Stomach smooth muscle (tissue), 2 donors: ENCODE data around the gene THYN1.

Experiments
- H3K27ac ChIP-seq: one replicate; pipeline ENCODE4 v1.7.0; 2013; ENCODE audit warnings: mild to moderate bottlenecking, low read length, inconsistent platforms
- H3K27me3 ChIP-seq, 2 donors: one replicate each; pipeline ENCODE4 v1.7.0; 2013; ENCODE audit warnings: low read length in 2 of 2; ENCODE audit not compliant: insufficient read depth in 2 of 2, control insufficient read depth in 1 of 2
- H3K36me3 ChIP-seq, 2 donors: one replicate each; pipeline ENCODE4 v1.7.0; 2013; ENCODE audit warnings: low read length in 2 of 2; ENCODE audit not compliant: control insufficient read depth in 2 of 2, insufficient read depth in 2 of 2
- H3K4me1 ChIP-seq: one replicate; pipeline ENCODE4 v1.7.0; 2013; ENCODE audit warnings: low read length; ENCODE audit not compliant: control insufficient read depth, insufficient read depth
- H3K4me3 ChIP-seq, 2 donors: one replicate each; pipeline ENCODE4 v1.7.0; 2013; ENCODE audit warnings: low read length in 2 of 2
- H3K9ac ChIP-seq, 2 donors: one replicate each; pipeline ENCODE4 v1.7.0; 2013; ENCODE audit warnings: low read length in 2 of 2, mild to moderate bottlenecking in 1 of 2
- H3K9me3 ChIP-seq, 2 donors: one replicate each; pipeline ENCODE4 v1.7.0; 2013; ENCODE audit warnings: low read length in 2 of 2; ENCODE audit not compliant: control insufficient read depth in 2 of 2
- donor health status: healthy.
- donor health status: Pancreatic carcinoma.

THYN1 gene

GRCh38 chr11:134233729-134234179 is 19.4 kb downstream of the THYN1 start:
- Histone ChIP-seq H3K36me3 (peaks cover 17 to 18% of the 10 kb centered on the region in 2 donors), H3K9me3 (no peaks in the 10 kb centered on the region), H3K4me1 (peaks cover 16% of the 10 kb centered on the region), H3K9ac (no peak overlapping the region), H3K27ac (no peak overlapping the region), H3K4me3 (no peak overlapping the region), H3K27me3 (no peaks in the 10 kb centered on the region)

DNA sequence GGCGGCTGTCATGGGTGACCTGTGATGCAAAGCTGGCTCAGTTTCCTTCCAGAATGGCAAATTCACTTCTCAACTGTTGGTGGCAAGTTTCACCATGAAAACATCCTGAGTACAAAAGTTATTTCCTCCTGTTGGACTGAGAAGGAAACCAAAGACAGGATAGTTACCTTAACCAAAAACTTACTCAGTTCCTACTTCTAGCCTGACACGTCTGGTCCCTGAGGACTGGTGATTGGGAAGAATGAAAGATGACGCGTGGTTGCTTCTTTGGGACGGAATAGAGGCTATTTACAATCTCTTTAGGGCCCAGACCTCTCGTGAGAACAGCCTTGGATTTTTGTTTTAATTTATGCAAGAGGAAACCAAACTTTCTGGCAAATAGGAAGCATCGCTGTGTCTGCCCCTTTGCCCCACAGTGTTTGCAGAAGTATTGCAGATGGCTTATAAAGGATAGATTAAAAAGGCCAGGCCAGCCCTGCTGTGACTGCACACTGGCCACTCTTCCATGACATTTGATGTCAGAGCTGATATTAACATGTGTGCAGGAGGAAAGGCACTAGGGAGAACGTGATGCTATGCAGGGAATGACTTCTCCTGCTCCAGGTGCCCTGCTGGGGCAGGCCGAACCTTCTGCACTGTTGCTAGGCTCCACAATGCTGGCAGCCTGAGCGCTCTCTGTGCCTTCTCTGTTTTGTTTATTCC is 21.0 kb downstream of the THYN1 start:
- no peaks in the 10 kb centered on the region for H3K9me3 ChIP-seq
- no peak overlapping the region for H3K27ac ChIP-seq
- H3K36me3 ChIP-seq: peaks cover 11 to 18% of the 10 kb centered on the region in 2 donors
- no peak overlapping the region for H3K9ac ChIP-seq
- H3K27me3 ChIP-seq: no peaks in the 10 kb centered on the region
- H3K4me3 ChIP-seq: no peak overlapping the region
- peaks cover 16% of the 10 kb centered on the region for H3K4me1 ChIP-seq

- no peak overlapping the region for H3K4me3 ChIP-seq
- no peak overlapping the region for H3K27ac ChIP-seq
- H3K4me1 ChIP-seq: peaks cover 32% of the 10 kb centered on the region
- H3K9me3 ChIP-seq: no peaks in the 10 kb centered on the region
- H3K27me3 ChIP-seq: no peaks in the 10 kb centered on the region
- no peak overlapping the region for H3K9ac ChIP-seq
- peaks cover 6 to 12% of the 10 kb centered on the region in 2 donors for H3K36me3 ChIP-seq
These were observed 22.8 kb downstream of the THYN1 start for GRCh38 chr11:134230339-134230738.

GRCh38 chr11:134229126-134229790 is 23.9 kb downstream of the THYN1 start:
- H3K27ac ChIP-seq: no peak overlapping the region
- no peaks in the 10 kb centered on the region for H3K27me3 ChIP-seq
- no peaks in the 10 kb centered on the region for H3K9me3 ChIP-seq
- peaks cover 2 to 6% of the 10 kb centered on the region in 2 donors for H3K36me3 ChIP-seq
- H3K9ac ChIP-seq: peak overlapping the region in 1 of 2 donors; percentile 2
- H3K4me1 ChIP-seq: peaks cover 33% of the 10 kb centered on the region
- no peak overlapping the region for H3K4me3 ChIP-seq

- no peak overlapping the region for H3K27ac ChIP-seq
- H3K4me1 ChIP-seq: peaks cover 33% of the 10 kb centered on the region
- no peaks in the 10 kb centered on the region for H3K27me3 ChIP-seq
- H3K9ac ChIP-seq: no peak overlapping the region
- no peaks in the 10 kb centered on the region for H3K9me3 ChIP-seq
- no peak overlapping the region for H3K4me3 ChIP-seq
- peaks cover 2 to 6% of the 10 kb centered on the region in 2 donors for H3K36me3 ChIP-seq
These were observed 24.5 kb downstream of the THYN1 start for GRCh38 chr11:134228625-134229024.

GRCh38 chr11:134226806-134227325 is 26.3 kb downstream of the THYN1 start:
- Histone ChIP-seq H3K4me1 (peaks cover 37% of the 10 kb centered on the region), H3K4me3 (peak overlapping the region in 1 of 2 donors; percentile 96), H3K9ac (peak overlapping the region in 1 of 2 donors; percentile 55), H3K36me3 (peaks cover 2 to 6% of the 10 kb centered on the region in 2 donors), H3K27me3 (no peaks in the 10 kb centered on the region), H3K9me3 (no peaks in the 10 kb centered on the region), H3K27ac (no peak overlapping the region)

- Histone ChIP-seq H3K4me3 (peak overlapping the region; percentile 86 to 96), H3K9me3 (no peaks in the 10 kb centered on the region), H3K27me3 (no peaks in the 10 kb centered on the region), H3K9ac (peak overlapping the region; percentile 83 to 87), H3K4me1 (peaks cover 28% of the 10 kb centered on the region), H3K27ac (peak overlapping the region; percentile 93), H3K36me3 (no peaks in the 10 kb centered on the region)
These were observed 28.2 kb downstream of the THYN1 start for GRCh38 chr11:134224710-134225664.

- Histone ChIP-seq H3K9me3 (no peaks in the 10 kb centered on the region), H3K9ac (peak within 1 kb of the TSS; percentile 87 to 94), H3K4me1 (peaks cover 25% of the 10 kb centered on the region), H3K36me3 (peaks cover 0 to 3% of the 10 kb centered on the region in 2 donors), H3K27me3 (no peaks in the 10 kb centered on the region), H3K4me3 (peak within 1 kb of the TSS; percentile 86 to 96), H3K27ac (peak within 1 kb of the TSS; percentile 93)
These were observed 29.1 kb downstream of the THYN1 start, which contains the start of the genes NCAPD3 and VPS26B for GRCh38 chr11:134223836-134224709. Gene NCAPD3, minus strand, starts transcription at chr11:134223967. Its CDS starts 41 bp downstream, at chr11:134223926. Gene VPS26B, plus strand, starts transcription at chr11:134224671. Its CDS starts 452 bp downstream, at chr11:134225123.

- Histone ChIP-seq H3K4me3 (peak overlapping the region; percentile 79 to 96), H3K36me3 (peaks cover 0 to 5% of the 10 kb centered on the region in 2 donors), H3K27me3 (no peaks in the 10 kb centered on the region), H3K9me3 (no peaks in the 10 kb centered on the region), H3K9ac (peak overlapping the region in 1 of 2 donors; percentile 87), H3K4me1 (peaks cover 25% of the 10 kb centered on the region), H3K27ac (no peak overlapping the region)
These were observed 30.0 kb downstream of the THYN1 start for GRCh38 chr11:134223121-134223520.
